ENCODE data around the gene COL20A1.

DNA sequence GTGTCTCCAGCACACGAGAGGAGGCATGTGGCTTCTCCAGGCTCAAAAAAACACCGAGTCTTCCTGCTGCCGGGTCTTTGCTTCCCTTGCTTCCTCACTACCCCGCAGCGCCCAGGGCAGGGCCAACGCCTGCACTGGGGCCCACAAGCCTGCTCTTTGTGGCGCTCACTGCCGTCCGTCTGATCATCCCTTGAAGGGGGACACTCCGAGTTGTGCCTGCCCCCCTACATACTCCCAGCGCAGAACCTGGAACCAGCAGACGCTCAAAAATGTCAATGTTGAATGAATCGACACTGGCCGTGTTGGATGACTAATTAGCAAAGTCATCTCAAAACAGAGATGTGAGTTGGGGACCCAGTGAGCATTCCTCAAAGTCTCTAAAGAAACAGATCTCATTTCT is 28.5 kb upstream of the COL20A1 start:
- TF ChIP-seq, protein P1, sequence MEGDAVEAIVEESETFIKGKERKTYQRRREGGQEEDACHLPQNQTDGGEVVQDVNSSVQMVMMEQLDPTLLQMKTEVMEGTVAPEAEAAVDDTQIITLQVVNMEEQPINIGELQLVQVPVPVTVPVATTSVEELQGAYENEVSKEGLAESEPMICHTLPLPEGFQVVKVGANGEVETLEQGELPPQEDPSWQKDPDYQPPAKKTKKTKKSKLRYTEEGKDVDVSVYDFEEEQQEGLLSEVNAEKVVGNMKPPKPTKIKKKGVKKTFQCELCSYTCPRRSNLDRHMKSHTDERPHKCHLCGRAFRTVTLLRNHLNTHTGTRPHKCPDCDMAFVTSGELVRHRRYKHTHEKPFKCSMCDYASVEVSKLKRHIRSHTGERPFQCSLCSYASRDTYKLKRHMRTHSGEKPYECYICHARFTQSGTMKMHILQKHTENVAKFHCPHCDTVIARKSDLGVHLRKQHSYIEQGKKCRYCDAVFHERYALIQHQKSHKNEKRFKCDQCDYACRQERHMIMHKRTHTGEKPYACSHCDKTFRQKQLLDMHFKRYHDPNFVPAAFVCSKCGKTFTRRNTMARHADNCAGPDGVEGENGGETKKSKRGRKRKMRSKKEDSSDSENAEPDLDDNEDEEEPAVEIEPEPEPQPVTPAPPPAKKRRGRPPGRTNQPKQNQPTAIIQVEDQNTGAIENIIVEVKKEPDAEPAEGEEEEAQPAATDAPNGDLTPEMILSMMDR (IDR thresholded peaks at IDR 0.05), result no peak
- no peak for TF ChIP-seq POLR2A (IDR thresholded peaks at IDR 0.05)
